H9 (cell line): ENCODE results near the gene PHACTR1. TPM values are rescaled to one million over a fixed set of nuclear protein-coding genes. Genes with fewer than 3 reads are reported as not detected.

Experiments used
- DNase-seq: peaks from one replicate; pipeline ENCODE4 v3.0.0-alpha.2; 2017
- H2AFZ ChIP-seq: one replicate; pipeline ENCODE4 v1.6.1; 2013; ENCODE audit warnings: mild to moderate bottlenecking, low read length, control low read depth, moderate library complexity
- H2AK5ac ChIP-seq: 2 replicates; pipeline ENCODE4 v1.6.1; 2013; ENCODE audit warnings: low read length, control low read depth, mixed read lengths; ENCODE audit not compliant: insufficient read length
- H2BK120ac ChIP-seq: one replicate; pipeline ENCODE4 v1.6.1; 2013; ENCODE audit warnings: low read depth, mild to moderate bottlenecking, low read length, control low read depth, inconsistent platforms; ENCODE audit not compliant: poor library complexity, severe bottlenecking
- H2BK12ac ChIP-seq: 2 replicates; pipeline ENCODE4 v1.6.1; 2013; ENCODE audit warnings: low read length, control low read depth, mixed read lengths, low read depth; ENCODE audit not compliant: insufficient read length
- H2BK15ac ChIP-seq: 2 replicates; pipeline ENCODE4 v1.6.1; 2013; ENCODE audit warnings: low read depth, low read length, control low read depth
- H2BK20ac ChIP-seq: one replicate; pipeline ENCODE4 v1.6.1; 2013; ENCODE audit warnings: low read depth, mild to moderate bottlenecking, low read length, control low read depth, inconsistent platforms; ENCODE audit not compliant: poor library complexity, severe bottlenecking
- H2BK5ac ChIP-seq: 2 replicates; pipeline ENCODE4 v1.6.1; 2013; ENCODE audit warnings: low read length, control low read depth, mixed read lengths; ENCODE audit not compliant: insufficient read length
- H3K14ac ChIP-seq: 2 replicates; pipeline ENCODE4 v1.6.1; 2013; ENCODE audit warnings: low read length, control low read depth; ENCODE audit not compliant: insufficient read depth
- H3K18ac ChIP-seq: 2 replicates; pipeline ENCODE4 v1.6.1; 2013; ENCODE audit warnings: low read depth, mild to moderate bottlenecking, mixed read lengths, low read length, control low read depth; ENCODE audit not compliant: insufficient read length
- H3K23ac ChIP-seq: 2 replicates; pipeline ENCODE4 v1.6.1; 2013; ENCODE audit warnings: low read length, control low read depth, mixed read lengths, low read depth; ENCODE audit not compliant: insufficient read length
- H3K23me2 ChIP-seq: 2 replicates; pipeline ENCODE4 v1.6.1; 2013; ENCODE audit warnings: low read depth, mild to moderate bottlenecking, mixed read lengths, low read length, control low read depth; ENCODE audit not compliant: insufficient read length, poor library complexity, severe bottlenecking
- H3K27ac ChIP-seq: 2 replicates; pipeline ENCODE4 v1.5.1; 2013; ENCODE audit warnings: low read length, control low read depth, mixed read lengths, low read depth; ENCODE audit not compliant: insufficient read length
- H3K27me3 ChIP-seq: 2 replicates; pipeline ENCODE4 v1.6.1; 2013; ENCODE audit warnings: low read length, control low read depth, inconsistent platforms; ENCODE audit not compliant: insufficient read depth
- H3K4ac ChIP-seq: 2 replicates; pipeline ENCODE4 v1.6.1; 2013; ENCODE audit warnings: low read depth, mild to moderate bottlenecking, control low read depth, inconsistent platforms, low read length, moderate library complexity
- H3K4me1 ChIP-seq: 2 replicates; pipeline ENCODE4 v1.6.1; 2013; ENCODE audit warnings: low read length, control low read depth, inconsistent platforms; ENCODE audit not compliant: insufficient read depth
- H3K4me2 ChIP-seq: 2 replicates; pipeline ENCODE4 v1.6.1; 2013; ENCODE audit warnings: low read length, control low read depth, mixed read lengths; ENCODE audit not compliant: insufficient read length, insufficient read depth
- H3K56ac ChIP-seq: 2 replicates; pipeline ENCODE4 v1.6.1; 2013; ENCODE audit warnings: low read depth, mild to moderate bottlenecking, mixed read lengths, low read length, control low read depth; ENCODE audit not compliant: insufficient read length
- H3K79me1 ChIP-seq: 2 replicates; pipeline ENCODE4 v1.6.1; 2013; ENCODE audit warnings: low read depth, mild to moderate bottlenecking, moderate library complexity, low read length, control low read depth, inconsistent platforms; ENCODE audit not compliant: insufficient read depth, poor library complexity, severe bottlenecking
- H3K79me2 ChIP-seq: 2 replicates; pipeline ENCODE4 v1.6.1; 2013; ENCODE audit warnings: low read length, control low read depth, inconsistent platforms; ENCODE audit not compliant: insufficient read depth
- H3K9ac ChIP-seq: 2 replicates; pipeline ENCODE4 v1.6.1; 2013; ENCODE audit warnings: low read length, control low read depth, mixed read lengths; ENCODE audit not compliant: insufficient read length; ENCODE audit errors: extremely low read depth
- H3K9me3 ChIP-seq: one replicate; pipeline ENCODE4 v1.6.1; 2013; ENCODE audit warnings: low read depth, low read length, inconsistent platforms; ENCODE audit not compliant: control insufficient read depth
- H3T11ph ChIP-seq: one replicate; pipeline ENCODE4 v1.6.1; 2013; ENCODE audit warnings: mild to moderate bottlenecking, low read length, control low read depth, inconsistent platforms
- H4K20me1 ChIP-seq: one replicate; pipeline ENCODE4 v1.6.1; 2013; ENCODE audit not compliant: control insufficient read depth, insufficient read length, insufficient read depth
- H4K5ac ChIP-seq: 2 replicates; pipeline ENCODE4 v1.6.1; 2013; ENCODE audit warnings: low read depth, mild to moderate bottlenecking, mixed read lengths, low read length, control low read depth; ENCODE audit not compliant: insufficient read length
- H4K8ac ChIP-seq: replicated peaks from 2 replicates; pipeline ENCODE4 v1.6.1; 2013; ENCODE audit warnings: low read length, control low read depth, mixed read lengths, low read depth; ENCODE audit not compliant: insufficient read length
- H4K91ac ChIP-seq: 2 replicates; pipeline ENCODE4 v1.6.1; 2013; ENCODE audit warnings: low read depth, mild to moderate bottlenecking, moderate library complexity, mixed read lengths, low read length, control low read depth; ENCODE audit not compliant: insufficient read length
- H3K27ac Mint-ChIP-seq, 3 experiments: 2 replicates in 2 of 3; 3 replicates in 1 of 3; pipeline ENCODE4 v1.8.0; 2020 to 2021; ENCODE audit warnings: mixed read lengths in 3 of 3, mild to moderate bottlenecking in 1 of 3, moderate library complexity in 1 of 3
- H3K27me3 Mint-ChIP-seq: 2 replicates; pipeline ENCODE4 v1.8.0; 2021; ENCODE audit warnings: low read depth, mild to moderate bottlenecking, moderate library complexity, mixed read lengths
- H3K36me3 Mint-ChIP-seq, 3 experiments: 2 replicates in 2 of 3; 3 replicates in 1 of 3; pipeline ENCODE4 v1.8.0; 2020 to 2021; ENCODE audit warnings: low read depth in 3 of 3, mixed read lengths in 3 of 3; ENCODE audit not compliant: insufficient read depth in 1 of 3
- H3K4me1 Mint-ChIP-seq, 2 experiments: 2 replicates each; pipeline ENCODE4 v1.8.0; 2020; ENCODE audit warnings: mixed read lengths in 2 of 2
- H3K4me3 Mint-ChIP-seq, 2 experiments: 2 replicates in 1 of 2; 3 replicates in 1 of 2; pipeline ENCODE4 v1.8.0; 2020 to 2021; ENCODE audit warnings: mild to moderate bottlenecking in 2 of 2, mixed read lengths in 2 of 2, moderate library complexity in 1 of 2
- H3K9me3 Mint-ChIP-seq, 2 experiments: 2 replicates in 1 of 2; 3 replicates in 1 of 2; pipeline ENCODE4 v1.8.0; 2020; ENCODE audit warnings: mild to moderate bottlenecking in 2 of 2, mixed read lengths in 2 of 2, moderate library complexity in 1 of 2
- WGBS: extraction: QIAGEN DNeasy Blood & Tissue Kit; methylation state at CpG from one replicate; pipeline ENCODE4 v1.1.7; 2013; ENCODE audit warnings: missing lambda C conversion rate, low lambda C conversion rate, mixed read lengths; ENCODE audit not compliant: insufficient read length; ENCODE audit errors: extremely low coverage; 5-methylcytosine and 5-hydroxymethylcytosine counted together
- total RNA-seq: library from RNA; stranded (reverse); gene quantifications from 2 replicates; pipeline ENCODE4 v1.2.1, GENCODE V29; 2021
- TF ChIP-seq, protein P1 (sequence below): fragments of 200-600 bp; sonication (generic); conservative IDR thresholded peaks from 3 replicates; pipeline ENCODE4 v1.8.0; 2021; ENCODE audit warnings: antibody characterized with exemption, mild to moderate bottlenecking

PHACTR1 gene
- total RNA-seq, 1 experiment from 2014 or later = 15.9 TPM

DNA sequence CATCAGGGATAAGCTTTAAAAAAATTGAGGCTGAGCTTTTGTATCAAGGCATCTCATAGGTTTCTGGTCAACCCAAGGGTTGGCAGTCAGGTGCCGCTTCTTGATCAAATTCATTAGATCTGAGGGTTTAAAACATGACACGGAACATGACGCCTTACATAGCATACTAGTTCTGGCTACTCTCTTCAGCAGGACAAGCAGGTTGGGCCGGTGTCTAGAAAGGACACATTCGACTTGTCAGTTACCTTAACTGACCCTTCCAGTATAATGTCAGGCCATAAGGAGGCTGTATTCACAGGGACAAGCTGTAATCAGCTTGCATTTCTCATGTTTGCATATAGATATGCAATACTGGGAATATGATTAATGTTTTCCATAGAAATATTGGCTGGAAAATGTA, 65.6 kb downstream of the PHACTR1 start:
- Histone ChIP-seq H2BK5ac (no peak overlapping the region), H3K79me2 (no peaks in the 10 kb centered on the region), H3K79me1 (no peaks in the 10 kb centered on the region), H3T11ph (no peak overlapping the region), H3K14ac (no peak overlapping the region), H3K23ac (no peak overlapping the region), H3K56ac (no peak overlapping the region), H3K9me3 (no peaks in the 10 kb centered on the region), H2AFZ (no peak overlapping the region), H3K27me3 (no peaks in the 10 kb centered on the region), H3K4me1 (no peaks in the 10 kb centered on the region; the same call in 1 of the 2 replicates), H4K5ac (no peak overlapping the region), H2BK15ac (no peak overlapping the region), H3K18ac (no peak overlapping the region), H3K9ac (no peak overlapping the region), H3K23me2 (no peaks in the 10 kb centered on the region), H2BK120ac (no peak overlapping the region), H4K8ac (no peak overlapping the region), H2BK12ac (no peak overlapping the region), H4K91ac (no peak overlapping the region), H3K4ac (no peak overlapping the region), H3K4me2 (no peak overlapping the region), H3K27ac (no peak overlapping the region), H2AK5ac (no peak overlapping the region), H4K20me1 (no peaks in the 10 kb centered on the region), H2BK20ac (no peak overlapping the region)
- Mint-ChIP-seq H3K27ac (no peak overlapping the region; a peak in 1 of 7 replicates), H3K4me1 (peaks cover 12 to 17% of the 10 kb centered on the region in 2 experiments), H3K4me3 (no peak overlapping the region), H3K9me3 (no peaks in the 10 kb centered on the region), H3K27me3 (no peaks in the 10 kb centered on the region), H3K36me3 (no peaks in the 10 kb centered on the region)
- no peak for DNase-seq
- TF ChIP-seq, protein P1, sequence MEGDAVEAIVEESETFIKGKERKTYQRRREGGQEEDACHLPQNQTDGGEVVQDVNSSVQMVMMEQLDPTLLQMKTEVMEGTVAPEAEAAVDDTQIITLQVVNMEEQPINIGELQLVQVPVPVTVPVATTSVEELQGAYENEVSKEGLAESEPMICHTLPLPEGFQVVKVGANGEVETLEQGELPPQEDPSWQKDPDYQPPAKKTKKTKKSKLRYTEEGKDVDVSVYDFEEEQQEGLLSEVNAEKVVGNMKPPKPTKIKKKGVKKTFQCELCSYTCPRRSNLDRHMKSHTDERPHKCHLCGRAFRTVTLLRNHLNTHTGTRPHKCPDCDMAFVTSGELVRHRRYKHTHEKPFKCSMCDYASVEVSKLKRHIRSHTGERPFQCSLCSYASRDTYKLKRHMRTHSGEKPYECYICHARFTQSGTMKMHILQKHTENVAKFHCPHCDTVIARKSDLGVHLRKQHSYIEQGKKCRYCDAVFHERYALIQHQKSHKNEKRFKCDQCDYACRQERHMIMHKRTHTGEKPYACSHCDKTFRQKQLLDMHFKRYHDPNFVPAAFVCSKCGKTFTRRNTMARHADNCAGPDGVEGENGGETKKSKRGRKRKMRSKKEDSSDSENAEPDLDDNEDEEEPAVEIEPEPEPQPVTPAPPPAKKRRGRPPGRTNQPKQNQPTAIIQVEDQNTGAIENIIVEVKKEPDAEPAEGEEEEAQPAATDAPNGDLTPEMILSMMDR = no peak
- WGBS = no CpG with 5 or more reads among the region's 5 CpGs
